Epithelial cell of esophagus (primary cell): ENCODE results near the gene ZFP62.

ENCODE experiments used
- DNase-seq: peaks from one replicate; pipeline ENCODE4 v3.0.0; 2010; ENCODE audit warnings: low read depth
- H3K4me3 ChIP-seq: 2 replicates; pipeline ENCODE4 v1.5.1; 2011; ENCODE audit warnings: mild to moderate bottlenecking, low read length, control low read depth
- CTCF ChIP-seq: IDR thresholded peaks from 2 replicates; pipeline ENCODE4 v1.5.1; 2011; ENCODE audit warnings: low read depth, mild to moderate bottlenecking, low read length, control low read depth, inconsistent platforms; ENCODE audit not compliant: insufficient read depth; ENCODE audit errors: missing control alignments

The ZFP62 gene

DNA sequence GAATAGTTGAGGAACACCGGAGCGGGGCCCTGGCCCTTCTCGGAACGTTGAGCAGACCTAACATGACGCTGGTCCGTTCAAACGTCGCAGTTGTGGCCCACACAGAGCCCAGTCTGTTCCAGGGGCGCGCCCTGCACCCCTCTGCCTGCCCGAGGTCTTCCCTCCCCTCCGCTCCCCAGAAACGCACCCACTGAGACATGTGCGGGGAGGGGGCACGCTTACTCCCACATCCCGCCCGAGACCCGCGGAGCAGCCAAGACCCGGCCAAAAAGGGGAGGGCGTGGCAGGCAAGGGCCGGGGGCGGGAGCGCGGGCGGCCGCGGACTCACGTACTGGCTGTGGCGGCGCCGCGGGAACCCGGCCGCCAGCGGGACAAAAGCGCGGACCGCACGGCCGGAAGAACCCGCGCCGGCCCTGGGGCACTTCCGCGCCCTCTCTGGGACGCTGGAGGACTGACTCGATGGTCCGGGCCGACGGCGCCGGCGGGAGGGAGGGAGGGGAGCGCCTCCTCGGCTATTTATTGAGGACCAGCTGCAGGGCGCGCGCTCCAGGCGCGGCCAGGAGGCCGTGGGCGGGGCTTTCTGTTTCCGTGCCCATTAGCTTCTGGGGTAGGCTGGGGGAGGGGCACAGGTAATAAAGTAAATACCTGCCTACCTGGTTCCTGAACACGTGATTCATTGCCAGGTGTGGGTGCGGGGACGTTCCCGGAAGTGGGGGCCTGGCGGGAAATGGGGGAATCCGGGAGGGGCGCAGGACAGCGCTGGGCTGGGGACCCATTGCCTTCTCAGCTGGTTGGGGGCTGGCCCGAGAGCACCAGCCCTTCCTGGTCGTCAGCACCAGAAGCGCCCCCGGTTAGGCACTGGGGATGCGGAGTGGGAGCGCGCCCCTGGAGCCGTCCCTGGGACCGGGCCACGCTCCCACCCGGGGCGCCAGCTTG lies at the start of gene ZFP62:
Gene ZFP62, minus strand, starts transcription at position 390 of the 936 bp plus-strand sequence. Its CDS starts 57 bp downstream, at position 333.
- H3K4me3 ChIP-seq, result peak within 1 kb of the TSS; percentile 92
- peak; percentile 91 for DNase-seq
- no peak for TF ChIP-seq CTCF

GRCh38 chr5:180910735-180911134 lies 49.7 kb upstream of the ZFP62 start:
- no peak for TF ChIP-seq CTCF
- H3K4me3 ChIP-seq, result no peak overlapping the region
- peak; percentile 5 for DNase-seq

- no peak for DNase-seq
- no peak overlapping the region for H3K4me3 ChIP-seq
- TF ChIP-seq CTCF, result no peak
Observed at GRCh38 chr5:180910182-180910581, 49.1 kb upstream of the ZFP62 start.

- H3K4me3 ChIP-seq, result no peak overlapping the region
Observed at GRCh38 chr5:180909782-180910181, 48.7 kb upstream of the ZFP62 start.

DNA sequence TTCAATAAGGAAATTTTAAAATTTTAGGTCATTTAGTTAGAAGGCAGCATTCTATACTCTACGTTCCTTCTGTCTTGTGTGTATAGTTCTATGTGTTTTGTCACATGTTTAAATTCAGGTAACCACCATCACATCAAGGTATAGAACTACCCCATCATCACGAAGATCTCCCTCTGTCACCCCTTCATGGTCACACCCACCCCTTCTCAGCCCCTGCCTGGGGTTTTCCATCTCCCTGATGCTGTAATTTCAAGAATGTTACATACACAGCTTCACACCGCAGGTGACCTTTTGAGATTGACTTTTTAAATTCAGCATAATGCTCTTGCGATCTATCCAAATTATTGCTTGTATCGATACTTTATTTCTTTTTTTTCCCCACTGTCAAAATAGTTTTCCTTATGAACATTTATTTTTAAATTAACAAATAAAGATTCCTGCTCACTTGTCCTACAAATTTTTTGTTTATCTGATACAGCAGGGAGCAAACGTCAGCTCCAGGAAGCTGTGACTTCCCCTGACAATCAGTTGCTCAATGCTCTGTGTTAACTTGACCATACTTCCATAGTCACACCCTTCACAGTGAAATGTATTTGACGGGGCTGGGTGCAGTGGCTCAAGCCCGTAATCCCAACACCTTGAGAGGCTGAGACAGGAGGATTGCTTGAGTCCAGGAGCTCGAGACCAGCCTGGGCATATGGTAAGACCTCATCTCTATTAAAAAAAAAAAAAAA lies 48.1 kb upstream of the ZFP62 start:
- H3K4me3 ChIP-seq, result no peak overlapping the region
- TF ChIP-seq CTCF, result no peak
- no peak for DNase-seq

More at GRCh38 chr5:180909782-180910181, 48.7 kb upstream of the ZFP62 start:
- DNase-seq, result no peak
- TF ChIP-seq CTCF, result no peak

GRCh38 chr5:180908400-180908799 lies 47.3 kb upstream of the ZFP62 start:
- H3K4me3 ChIP-seq, result no peak overlapping the region
- TF ChIP-seq CTCF, result no peak
- DNase-seq, result no peak
